Testis (tissue), 3 donors: Measurements from ENCODE around the gene PLEKHA7. TPM values are rescaled to one million over a fixed set of nuclear protein-coding genes. Genes with fewer than 3 reads are reported as not detected.

Experiments used
- DNase-seq: peaks from one replicate; pipeline ENCODE4 v3.0.0-alpha.2; 2019
- H3K27ac ChIP-seq, 2 donors: fragments of 200-600 bp; sonication (generic); one replicate each; pipeline ENCODE4 v1.5.1; 2019
- H3K27me3 ChIP-seq: fragments of 200-600 bp; sonication (generic); one replicate; pipeline ENCODE4 v1.5.1; 2019
- H3K36me3 ChIP-seq: fragments of 200-600 bp; sonication (generic); one replicate; pipeline ENCODE4 v1.5.1; 2017; ENCODE audit warnings: low read depth; ENCODE audit errors: missing control alignments
- H3K4me1 ChIP-seq: fragments of 200-600 bp; sonication (generic); one replicate; pipeline ENCODE4 v1.5.1; 2019
- H3K4me3 ChIP-seq, 2 donors: fragments of 200-600 bp; sonication (generic); one replicate each; pipeline ENCODE4 v1.5.1; 2017 to 2019
- H3K9me3 ChIP-seq: fragments of 200-600 bp; sonication (generic); one replicate; pipeline ENCODE4 v1.5.1; 2017
- POLR2A ChIP-seq: fragments of 450-650 bp; IDR thresholded peaks from one replicate; pipeline ENCODE4 v1.6.1; 2017; ENCODE audit warnings: antibody characterized with exemption, mild to moderate bottlenecking, moderate library complexity
- WGBS, 2 donors: methylation state at CpG; one replicate each; pipeline ENCODE4 v1.1.5; 2018; 5-methylcytosine and 5-hydroxymethylcytosine counted together
- intact Hi-C: fragments of 100-400 bp; cut with DNase I; formaldehyde crosslinking; loops from one replicate; pipeline ENCODE4 v1.15.1; 2023; ENCODE audit warnings: low total_unique reads
- polyA plus RNA-seq: library from polyadenylated mRNA; stranded (reverse); fragments of 350-450 nt; fragmentation: Illumina TruSeq; extraction: RNeasy Lipid Tissue Mini Kit (QIAGEN cat#74804); gene quantifications from one replicate; pipeline ENCODE4 v1.2.3, GENCODE V29; 2014; ENCODE audit warnings: low read depth, low replicate concordance; ENCODE audit not compliant: insufficient read depth
- total RNA-seq, 2 donors: library from RNA; depleted of rRNA; stranded (reverse); fragments of >200 nt; gene quantifications; one replicate each; pipeline ENCODE4 v1.2.3, GENCODE V29; 2016
- TF ChIP-seq, protein P1 (sequence below), 3 experiments: fragments of 450-650 bp in 2 of 3; fragments of 200-600 bp in 1 of 3; sonication (generic) in 1 of 3; IDR thresholded peaks; one replicate each; pipeline ENCODE4 v1.5.1; 2016 to 2019; ENCODE audit warnings: antibody characterized with exemption in 3 of 3, mild to moderate bottlenecking in 2 of 3, moderate library complexity in 1 of 3

PLEKHA7 gene
- total and polyA plus RNA-seq, 3 donors from 2014 or later, result 33.0 to 64.9 (median 63.9) TPM

DNA sequence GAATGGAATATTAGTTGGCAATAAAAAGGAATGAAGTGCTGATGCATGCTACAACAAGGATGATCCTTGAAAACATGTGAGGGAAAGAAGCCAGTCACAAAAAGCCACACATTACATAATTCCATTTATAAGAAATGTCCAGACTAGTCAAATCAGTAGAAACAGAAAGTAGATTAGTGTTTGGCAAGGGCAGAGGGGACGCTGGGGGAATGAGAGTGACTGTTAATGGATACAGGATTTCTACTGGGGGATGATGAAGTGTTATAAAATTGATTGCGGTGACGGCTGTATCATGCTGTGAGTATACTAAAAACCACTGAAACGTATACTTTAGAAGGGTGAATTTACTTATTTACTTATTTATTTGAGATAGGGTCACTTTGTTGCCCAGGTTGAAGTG is 217.9 kb downstream of the PLEKHA7 start:
- no peak for DNase-seq
- TF ChIP-seq POLR2A, result no peak
- TF ChIP-seq, protein P1, sequence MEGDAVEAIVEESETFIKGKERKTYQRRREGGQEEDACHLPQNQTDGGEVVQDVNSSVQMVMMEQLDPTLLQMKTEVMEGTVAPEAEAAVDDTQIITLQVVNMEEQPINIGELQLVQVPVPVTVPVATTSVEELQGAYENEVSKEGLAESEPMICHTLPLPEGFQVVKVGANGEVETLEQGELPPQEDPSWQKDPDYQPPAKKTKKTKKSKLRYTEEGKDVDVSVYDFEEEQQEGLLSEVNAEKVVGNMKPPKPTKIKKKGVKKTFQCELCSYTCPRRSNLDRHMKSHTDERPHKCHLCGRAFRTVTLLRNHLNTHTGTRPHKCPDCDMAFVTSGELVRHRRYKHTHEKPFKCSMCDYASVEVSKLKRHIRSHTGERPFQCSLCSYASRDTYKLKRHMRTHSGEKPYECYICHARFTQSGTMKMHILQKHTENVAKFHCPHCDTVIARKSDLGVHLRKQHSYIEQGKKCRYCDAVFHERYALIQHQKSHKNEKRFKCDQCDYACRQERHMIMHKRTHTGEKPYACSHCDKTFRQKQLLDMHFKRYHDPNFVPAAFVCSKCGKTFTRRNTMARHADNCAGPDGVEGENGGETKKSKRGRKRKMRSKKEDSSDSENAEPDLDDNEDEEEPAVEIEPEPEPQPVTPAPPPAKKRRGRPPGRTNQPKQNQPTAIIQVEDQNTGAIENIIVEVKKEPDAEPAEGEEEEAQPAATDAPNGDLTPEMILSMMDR (IDR thresholded peaks at IDR 0.05), result no peak
- 88 to 93% methylated on average over 4 of the region's 4 CpGs for WGBS, 2 donors
- H3K27ac ChIP-seq, result no peak overlapping the region
- no peaks in the 10 kb centered on the region for H3K27me3 ChIP-seq
- intact Hi-C loops, result no loop called here
- H3K9me3 ChIP-seq, result no peaks in the 10 kb centered on the region
- H3K4me1 ChIP-seq, result peaks cover 8% of the 10 kb centered on the region
- H3K36me3 ChIP-seq, result no peaks in the 10 kb centered on the region
- H3K4me3 ChIP-seq, result no peak overlapping the region

DNA sequence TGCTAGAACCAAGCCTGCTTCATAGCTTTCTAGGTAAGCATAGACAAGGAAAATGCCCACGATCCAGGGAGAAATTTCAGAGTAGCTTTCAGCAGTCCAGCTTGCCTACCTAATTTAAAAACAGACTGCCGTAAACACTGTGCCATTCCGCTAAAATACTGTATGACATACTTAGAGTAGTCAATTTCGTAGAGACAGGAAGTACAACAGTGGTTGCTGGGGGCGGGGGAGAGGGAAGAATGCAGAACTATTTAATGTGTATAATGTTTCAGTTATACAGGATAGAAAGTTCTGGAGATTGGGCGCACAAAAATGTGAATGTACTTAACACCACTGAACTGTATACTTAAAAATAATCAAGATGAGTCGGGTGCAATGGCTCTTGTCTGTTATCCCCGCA is 219.1 kb downstream of the PLEKHA7 start:
- H3K4me3 ChIP-seq, result no peak overlapping the region
- no peak for DNase-seq
- intact Hi-C loops, result no loop called here

DNA sequence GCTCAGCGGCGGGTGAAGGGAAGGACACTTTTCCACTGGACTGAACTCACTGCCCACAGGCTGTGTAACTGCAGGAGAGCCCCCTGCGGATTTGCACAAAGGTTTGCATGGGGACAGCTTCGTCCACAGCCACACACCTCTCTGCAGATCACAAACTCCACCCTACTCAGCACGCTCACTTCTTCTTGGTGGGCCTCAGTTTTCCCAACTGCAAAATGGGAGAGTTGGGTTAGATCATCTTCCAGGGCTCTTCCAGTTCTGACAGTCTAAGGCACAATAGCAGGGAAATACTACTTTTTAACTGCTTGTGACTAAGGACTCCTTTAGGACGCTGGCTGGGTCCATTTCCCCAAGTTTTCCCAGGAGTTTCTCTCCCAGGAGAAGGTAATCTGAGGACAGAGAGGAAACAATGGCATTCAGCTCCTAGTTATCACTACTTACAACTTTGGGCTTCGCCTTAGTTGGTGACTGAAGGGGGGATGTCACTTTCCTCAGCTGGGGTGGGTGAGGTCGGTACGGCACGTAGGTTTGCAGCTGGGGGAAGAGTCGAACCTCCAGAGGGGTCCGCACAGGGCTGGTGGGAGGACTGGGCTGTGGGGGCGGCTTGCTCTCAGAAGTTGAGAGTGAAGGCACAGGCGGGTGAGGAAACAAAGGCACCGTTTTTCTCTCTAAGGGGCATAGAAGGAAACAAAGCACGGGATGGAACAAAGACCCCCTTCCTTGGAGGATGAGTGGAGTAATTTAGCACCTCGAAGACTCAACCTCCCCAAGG is 220.0 kb downstream of the PLEKHA7 start:
- no peak overlapping the region for H3K4me3 ChIP-seq
- TF ChIP-seq, protein P1 (IDR thresholded peaks at IDR 0.05), result no peak
- TF ChIP-seq POLR2A, result no peak
- no peaks in the 10 kb centered on the region for H3K27me3 ChIP-seq
- H3K36me3 ChIP-seq, result no peaks in the 10 kb centered on the region
- no peak overlapping the region for H3K27ac ChIP-seq
- no peak for DNase-seq
- 87 to 89% methylated on average over 17 of the region's 17 CpGs for WGBS, 2 donors
- H3K4me1 ChIP-seq, result peaks cover 13% of the 10 kb centered on the region
- intact Hi-C loops, result no loop called here
- no peaks in the 10 kb centered on the region for H3K9me3 ChIP-seq

More for the DNA sequence above, 219.1 kb downstream of the PLEKHA7 start:
- WGBS, 2 donors, result 86 to 89% methylated on average over 8 of the region's 8 CpGs
- no peak overlapping the region for H3K27ac ChIP-seq
- TF ChIP-seq, protein P1 (IDR thresholded peaks at IDR 0.05), result no peak
- no peak for TF ChIP-seq POLR2A
- H3K9me3 ChIP-seq, result no peaks in the 10 kb centered on the region
- no peaks in the 10 kb centered on the region for H3K27me3 ChIP-seq
- peaks cover 13% of the 10 kb centered on the region for H3K4me1 ChIP-seq
- H3K36me3 ChIP-seq, result no peaks in the 10 kb centered on the region

DNA sequence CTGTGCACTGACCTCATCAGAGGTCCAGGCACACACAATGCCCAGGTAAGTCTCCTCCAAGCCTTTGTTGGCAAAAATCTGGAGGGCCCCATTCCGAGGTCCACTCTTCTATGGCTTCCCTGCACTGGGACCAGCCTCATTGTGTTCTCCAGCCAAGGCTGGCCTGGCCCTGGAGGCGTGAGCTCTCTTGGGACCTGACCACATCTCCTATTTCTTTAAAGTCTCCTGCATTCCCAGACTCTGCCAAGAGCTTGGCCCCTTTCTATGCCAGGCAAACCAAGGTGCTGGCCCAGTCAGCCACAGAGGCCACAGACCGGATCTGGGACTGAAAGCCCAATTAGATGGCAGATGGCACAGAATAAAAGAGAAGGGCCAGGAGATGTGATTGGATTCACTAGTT is 220.7 kb downstream of the PLEKHA7 start:
- Histone ChIP-seq H3K9me3 (no peaks in the 10 kb centered on the region), H3K4me3 (no peak overlapping the region), H3K27ac (no peak overlapping the region), H3K36me3 (no peaks in the 10 kb centered on the region), H3K4me1 (peaks cover 13% of the 10 kb centered on the region), H3K27me3 (no peaks in the 10 kb centered on the region)
- intact Hi-C loops, result no loop called here
- no peak for DNase-seq
- WGBS, 2 donors, result 88 to 89% methylated on average over 3 of the region's 3 CpGs
- no peak for TF ChIP-seq POLR2A
- TF ChIP-seq, protein P1 (IDR thresholded peaks at IDR 0.05), result no peak

DNA sequence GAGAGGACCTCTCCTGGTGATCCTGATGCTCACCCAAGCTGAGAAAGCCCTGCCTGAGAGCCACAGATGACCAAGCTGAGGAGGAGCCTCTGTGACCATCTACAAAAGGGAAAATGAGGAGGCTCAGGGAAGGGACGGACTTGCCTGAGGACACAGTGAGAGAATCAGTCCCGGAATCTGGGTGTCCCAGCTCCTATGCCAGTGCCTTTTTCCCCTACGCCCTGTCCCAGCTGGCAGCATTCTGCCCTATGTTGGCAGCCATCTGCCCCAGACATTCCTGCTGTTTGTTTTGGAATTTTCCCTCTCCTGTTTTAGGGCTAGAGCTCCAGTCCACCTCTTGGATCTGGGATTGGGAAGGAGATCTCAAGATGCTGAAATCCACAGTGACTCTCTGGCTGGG is 221.2 kb downstream of the PLEKHA7 start:
- no peak for DNase-seq
- Histone ChIP-seq H3K36me3 (no peaks in the 10 kb centered on the region), H3K9me3 (no peaks in the 10 kb centered on the region), H3K27ac (no peak overlapping the region), H3K4me3 (no peak overlapping the region), H3K4me1 (peaks cover 13% of the 10 kb centered on the region), H3K27me3 (no peaks in the 10 kb centered on the region)
- 89 to 94% methylated on average over 3 of the region's 3 CpGs for WGBS, 2 donors
- intact Hi-C loops, result no loop called here
- TF ChIP-seq POLR2A, result no peak
- TF ChIP-seq, protein P1 (IDR thresholded peaks at IDR 0.05), result no peak
